GM19025 (cell line): ENCODE results near the gene TBL2.
"Not testable (repeated sequence)": the region's sequence is repeated elsewhere in the genome, so short reads cannot be mapped to it uniquely, and the experiment has no call there.

Experiments used
- ATAC-seq: cut with Tn5 transposase; IDR thresholded peaks from one replicate; pipeline ENCODE4 v1.9.1; 2021; ENCODE audit warnings: mild to moderate bottlenecking, low read depth, moderate library complexity; ENCODE audit not compliant: unreplicated experiment

Gene TBL2

DNA sequence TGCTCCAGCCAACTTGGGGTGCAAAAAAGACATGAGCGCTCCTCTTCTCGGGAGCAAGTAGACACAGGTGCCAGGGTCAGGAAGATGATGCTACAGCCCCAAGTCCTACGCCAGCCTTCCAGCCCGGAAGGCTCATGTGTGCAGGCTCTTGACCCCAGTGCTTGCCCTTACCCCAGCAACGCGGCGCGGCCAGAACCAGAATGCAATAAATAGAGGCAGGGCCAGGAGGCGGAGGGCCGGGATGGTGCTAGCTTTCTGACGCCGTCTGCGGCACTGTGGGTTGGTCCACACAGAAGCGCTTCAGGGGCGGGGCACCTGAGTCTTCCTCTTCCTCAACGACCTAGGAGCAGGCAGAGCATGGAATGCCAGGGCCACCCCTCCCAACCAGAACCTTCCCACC is 41.3 kb downstream of the TBL2 start:
- no peak for ATAC-seq

DNA sequence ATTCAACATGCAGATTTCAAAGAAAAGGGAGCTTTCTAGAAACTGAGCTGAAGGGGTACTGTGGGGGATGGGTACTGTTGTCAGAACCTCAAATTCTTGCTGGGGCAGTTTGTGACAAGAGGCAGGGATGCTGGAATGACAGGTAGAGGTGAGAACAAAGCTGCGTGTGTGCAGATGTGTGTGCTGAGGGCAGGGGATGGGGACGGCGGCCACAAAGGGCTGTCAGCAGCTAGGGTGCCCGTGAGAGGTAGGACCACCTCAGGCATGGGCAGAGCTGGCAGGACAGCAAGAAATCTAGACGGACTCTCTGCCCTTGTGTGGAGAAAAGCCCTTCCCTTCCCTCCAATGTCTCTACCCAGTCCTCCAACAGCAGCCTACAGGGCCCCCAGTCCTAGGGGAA is 41.9 kb downstream of the TBL2 start:
- ATAC-seq, result no peak

DNA sequence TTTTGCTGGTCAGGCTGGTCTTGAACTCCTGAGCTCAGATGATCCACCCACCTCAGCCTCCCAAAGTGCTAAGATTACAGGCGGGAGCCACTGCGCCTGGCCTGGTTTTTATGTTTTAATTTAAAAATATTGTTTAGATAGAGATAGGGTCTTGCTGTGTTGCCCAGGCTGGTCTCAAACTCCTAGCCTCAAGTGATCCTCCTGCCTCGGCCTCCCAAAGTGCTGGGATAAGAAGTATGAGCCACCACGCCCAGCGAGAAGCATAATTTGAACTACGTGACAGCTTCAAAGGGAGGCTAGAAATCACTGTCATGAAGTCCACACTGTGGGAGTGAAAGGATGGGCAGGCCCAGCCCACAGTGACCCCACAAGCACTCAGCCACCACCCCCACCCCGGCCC is 42.5 kb downstream of the TBL2 start:
- not testable (repeated sequence) for ATAC-seq

DNA sequence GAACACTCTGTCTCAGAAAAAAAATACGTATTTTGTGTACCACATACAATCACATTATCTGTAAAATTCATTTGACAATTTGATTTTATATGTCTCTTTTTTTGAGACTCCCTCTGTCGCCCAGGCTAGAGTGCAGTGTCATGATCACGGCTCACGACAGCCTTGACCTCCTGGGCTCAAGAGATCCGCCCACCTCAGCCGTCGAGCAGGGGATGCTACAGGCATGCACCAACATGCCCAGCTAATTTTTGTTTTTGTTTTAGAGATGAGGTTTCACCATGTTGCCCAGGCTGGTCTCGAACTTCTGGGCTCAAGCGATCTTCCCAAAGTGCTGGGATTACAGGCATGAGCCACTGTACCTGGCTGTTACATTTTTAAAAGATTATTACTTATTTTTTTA is 44.6 kb downstream of the TBL2 start:
- ATAC-seq, result no peak

DNA sequence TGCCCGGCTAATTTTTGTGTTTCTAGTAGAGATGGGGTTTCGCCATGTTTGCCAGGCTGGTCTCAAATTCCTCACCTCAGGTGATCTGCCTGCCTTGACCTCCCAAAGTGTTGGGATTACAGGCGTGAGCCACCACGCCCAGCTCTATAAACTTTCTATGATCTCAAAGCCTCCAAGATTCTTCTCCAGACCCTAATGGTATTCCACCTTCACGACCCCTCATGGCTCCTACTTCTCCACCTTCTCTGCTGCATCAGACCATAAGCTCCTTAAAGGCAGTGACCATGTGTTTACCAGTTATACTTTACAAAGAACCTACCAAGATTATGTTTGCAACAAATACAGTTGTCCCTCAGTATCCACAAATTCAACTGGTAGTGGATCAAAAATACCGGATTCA is 46.2 kb downstream of the TBL2 start:
- ATAC-seq, result no peak

DNA sequence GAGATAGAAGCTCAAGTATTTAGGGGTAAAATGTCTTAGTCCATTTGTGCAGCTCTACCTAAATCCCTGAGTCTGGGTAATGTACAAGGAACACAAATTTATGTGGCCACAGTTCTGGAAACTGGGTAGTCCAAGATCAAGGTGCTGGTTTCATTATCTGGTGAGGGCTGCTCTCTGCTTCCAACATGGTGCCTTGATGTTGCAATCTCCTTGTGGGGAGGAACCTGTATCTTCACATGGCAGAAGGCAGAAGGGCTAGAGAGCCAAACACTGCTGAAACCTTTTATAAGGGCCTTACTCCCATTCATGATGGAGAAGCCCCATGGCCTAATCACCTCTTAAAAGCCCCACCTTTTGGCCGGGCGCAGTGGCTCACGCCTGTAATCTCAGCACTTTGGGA is 47.6 kb downstream of the TBL2 start:
- ATAC-seq, result no peak

DNA sequence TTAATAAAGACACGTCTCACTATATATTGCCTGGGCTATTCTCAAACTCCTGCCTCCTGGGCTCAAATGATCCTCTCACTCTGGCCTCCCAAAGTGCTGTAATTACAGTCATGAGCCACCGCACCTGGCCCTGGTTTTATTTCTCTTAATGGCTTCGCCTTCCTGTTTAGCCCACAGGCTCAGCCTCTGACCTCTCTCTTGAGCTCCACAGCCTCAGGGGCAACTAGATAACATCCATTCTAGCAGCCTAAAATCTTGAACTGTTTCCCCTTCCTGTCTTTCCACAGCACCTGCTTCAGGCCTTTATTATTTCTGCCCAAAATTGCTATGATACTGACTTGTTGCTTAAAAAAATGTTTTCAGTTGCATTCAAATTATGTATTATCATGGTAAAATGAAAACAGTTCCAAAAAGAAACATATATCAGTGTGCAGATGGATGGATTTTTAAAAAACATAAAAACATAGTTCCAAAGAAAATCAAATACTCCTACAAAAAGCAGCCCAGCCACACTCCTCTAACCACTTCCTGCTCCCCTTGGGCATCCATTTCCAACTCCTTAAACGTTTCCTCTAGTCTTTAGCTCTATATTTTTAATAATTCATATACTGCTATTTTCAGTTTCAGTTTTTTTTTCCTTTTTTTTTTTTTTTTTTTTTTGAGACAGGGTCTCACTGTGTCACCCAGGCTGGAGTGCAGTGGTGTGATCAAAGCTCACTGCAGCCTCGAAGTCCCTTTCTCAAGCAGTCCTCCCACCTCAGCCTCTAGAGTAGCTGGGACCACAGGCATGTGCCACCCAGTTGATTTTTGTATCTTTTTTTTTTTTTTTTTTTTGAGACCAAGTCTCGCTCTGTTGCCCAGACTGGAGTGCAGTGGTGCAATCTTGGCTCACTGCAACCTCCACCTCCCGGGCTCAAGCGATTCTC is 51.2 kb downstream of the TBL2 start:
- ATAC-seq, result no peak

DNA sequence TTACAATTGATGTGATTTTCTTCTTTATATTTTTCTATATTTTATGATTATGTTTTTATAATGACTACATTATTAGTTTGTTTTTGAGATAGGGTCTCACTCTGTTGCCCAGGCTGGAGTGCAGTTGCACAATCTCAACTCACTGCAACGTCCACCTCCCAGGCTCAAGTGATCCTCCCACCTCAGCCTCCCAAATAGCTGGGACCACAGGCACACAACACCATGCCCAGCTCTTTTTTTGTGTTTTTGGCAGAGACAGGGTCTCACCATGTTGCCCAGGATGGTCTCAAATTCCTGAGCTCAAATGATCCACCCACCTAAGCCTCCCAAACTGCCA is 52.3 kb downstream of the TBL2 start:
- ATAC-seq, result not testable (repeated sequence)

DNA sequence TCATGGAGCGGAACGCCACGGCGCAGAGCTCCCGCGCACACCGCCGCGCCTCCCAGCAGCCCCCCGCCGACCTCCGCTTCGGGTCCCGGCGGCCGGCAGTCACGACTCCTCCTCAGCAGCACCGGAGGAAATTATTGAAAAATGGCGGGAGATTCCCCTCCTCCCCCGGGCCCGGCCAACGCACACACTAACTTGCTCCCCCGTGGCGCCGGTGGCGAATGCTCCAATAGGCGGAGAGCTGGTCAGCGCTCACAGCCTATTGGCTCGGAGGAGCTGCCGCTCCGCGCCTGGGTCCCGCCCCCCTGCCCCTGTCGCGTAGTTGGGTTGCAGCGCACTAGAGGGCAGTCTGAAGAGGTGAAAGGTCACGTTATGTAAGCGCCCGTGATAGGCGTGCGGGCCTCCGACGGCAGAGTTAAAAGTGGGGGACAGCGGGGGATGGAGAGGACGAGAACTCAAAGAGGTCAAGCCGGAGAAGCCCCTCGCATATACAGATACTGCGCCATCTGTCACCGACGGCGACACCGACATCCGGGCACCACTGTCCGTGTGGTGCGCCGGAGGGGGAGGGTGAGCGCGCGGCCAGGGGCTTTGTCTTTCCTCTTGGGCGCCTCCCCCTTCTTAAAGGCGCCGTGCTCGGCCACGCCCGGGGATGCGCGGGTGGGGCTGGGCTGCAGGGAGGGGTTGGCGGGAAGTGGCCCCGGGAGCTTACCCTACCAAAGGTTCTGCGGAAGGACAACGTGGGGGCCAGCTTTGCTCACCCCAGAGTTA is 56.1 kb downstream of the TBL2 start, which contains the start of gene BAZ1B:
TSS of gene BAZ1B (minus strand) at position 189 of the 768 bp plus-strand sequence. CDS start 360 bp downstream, outside the sequence.
- peak; percentile 82 for ATAC-seq

DNA sequence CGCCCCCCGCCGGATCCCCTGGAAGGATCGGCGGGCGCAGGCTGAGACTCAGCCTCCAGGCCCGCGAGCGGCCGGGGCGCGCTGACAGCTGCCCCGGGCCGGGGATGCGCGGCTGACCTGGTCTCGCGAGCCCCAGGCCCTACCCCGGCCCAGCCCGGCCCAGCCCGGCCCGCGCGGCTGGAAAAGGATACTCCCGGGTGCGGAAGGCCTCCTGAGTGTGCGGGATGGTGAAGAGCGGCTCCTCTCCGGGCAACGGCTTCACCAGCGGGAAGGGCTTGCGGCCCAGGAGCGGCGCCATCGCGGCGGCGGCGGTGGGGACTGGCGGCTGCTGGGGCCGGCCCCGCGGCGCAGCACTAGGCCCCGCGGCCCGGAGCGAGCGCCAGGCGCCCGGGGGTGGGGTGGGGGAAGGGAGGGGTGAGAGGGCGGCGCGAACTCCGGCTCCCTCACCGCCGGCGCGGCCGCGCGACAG is 56.7 kb downstream of the TBL2 start:
- peak; percentile 44 for ATAC-seq

DNA sequence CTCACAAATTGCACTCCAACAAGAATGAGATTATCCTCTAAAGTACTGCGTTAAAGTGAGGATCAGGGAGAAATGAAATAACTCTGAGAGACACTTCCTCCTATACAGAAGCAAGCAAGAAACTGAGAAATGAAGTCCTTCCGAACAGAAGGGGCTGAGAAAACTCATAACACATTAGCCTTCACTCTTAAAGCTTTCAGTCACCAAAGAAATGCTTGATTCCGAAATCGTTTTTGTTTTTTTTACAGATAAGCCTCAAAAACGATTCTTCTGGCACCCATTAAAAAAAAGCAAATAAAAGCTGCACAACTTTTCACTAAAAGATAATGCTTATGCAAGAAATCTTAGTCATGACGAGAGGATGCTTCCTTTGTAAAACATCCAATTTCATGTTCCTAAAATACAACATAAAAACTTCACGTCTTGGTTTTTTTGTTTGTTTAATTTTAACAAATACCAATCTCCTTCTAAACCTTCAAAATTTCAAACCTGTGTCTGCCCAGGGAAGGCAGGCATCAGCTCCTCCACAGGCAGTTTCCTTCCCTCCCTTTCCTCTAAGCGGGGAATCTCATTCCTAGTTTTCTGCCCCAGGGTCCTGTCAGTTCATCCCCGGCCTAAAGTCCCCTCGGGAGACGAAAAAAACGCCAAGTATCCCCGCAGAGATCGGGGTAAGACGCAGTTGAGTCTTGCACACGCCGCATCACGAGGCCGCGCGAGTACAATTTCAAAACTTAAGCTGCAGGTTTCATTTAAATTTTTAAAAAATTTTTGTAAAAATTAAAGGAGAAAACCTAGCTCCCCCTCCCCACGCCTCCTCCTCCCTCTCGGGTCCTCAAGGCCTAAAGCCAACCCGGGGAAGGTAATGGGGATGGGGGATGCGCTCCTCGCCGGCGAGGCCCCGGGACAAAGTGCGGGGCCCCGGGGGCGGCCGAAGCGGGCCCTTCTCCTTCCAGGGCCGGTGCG is 57.4 kb downstream of the TBL2 start:
- ATAC-seq, result no peak

DNA sequence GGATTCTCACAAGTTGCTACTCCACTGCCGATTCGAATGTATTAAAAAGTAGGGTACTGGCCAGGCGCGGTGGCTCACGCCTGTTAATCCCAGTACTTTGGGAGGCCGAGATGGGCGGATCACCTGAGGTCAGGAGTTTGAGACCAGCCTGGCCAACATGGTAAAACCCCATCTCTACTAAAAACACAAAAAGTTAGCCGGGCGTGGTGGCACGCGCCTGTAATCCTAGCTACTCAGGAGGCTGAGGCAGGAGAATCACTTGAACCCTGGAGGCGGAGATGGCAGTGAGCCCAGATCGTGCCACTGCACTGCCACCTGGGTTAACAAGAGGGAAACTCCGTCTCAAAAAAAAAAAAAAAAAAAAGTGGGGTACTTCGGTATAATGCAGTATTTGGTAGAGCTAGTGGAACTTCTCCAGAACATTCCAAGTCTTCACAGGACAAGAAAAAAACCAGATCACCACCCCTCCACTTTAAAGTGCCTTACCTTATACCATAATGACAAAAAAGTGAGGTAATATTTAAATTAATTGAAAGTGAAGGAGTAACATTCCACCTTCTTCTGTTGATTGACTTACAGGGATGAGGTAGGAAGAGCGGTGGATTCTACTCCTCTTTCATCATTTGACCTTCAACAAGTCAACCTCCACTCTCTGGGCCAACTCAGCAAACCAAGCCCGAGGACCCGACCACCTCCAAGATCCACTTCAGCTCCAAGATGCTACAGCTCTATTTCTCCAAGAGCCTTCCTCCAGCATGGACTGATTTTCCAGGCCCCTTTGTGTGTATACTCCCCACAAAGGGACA is 58.3 kb downstream of the TBL2 start:
- no peak for ATAC-seq

DNA sequence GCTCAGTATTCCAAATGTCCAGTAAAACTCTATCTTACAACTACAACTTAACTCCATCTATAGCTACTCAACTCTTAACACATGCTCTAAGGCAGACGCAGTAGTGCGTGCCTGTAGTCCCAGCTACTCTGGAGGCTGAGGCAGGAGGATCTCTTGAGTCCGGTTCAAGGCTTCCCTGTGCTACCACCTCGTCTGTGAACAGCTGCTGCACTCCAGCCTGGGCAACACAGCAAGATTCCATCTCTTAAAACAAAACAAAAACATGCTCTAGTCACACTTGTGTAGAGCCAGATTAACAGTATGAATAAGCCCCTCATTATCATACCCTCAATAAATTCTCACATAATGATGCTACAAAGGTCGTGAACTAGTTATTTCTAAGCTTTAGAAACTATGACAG is 59.9 kb downstream of the TBL2 start:
- no peak for ATAC-seq
